Measurements from ENCODE around the gene TRAF7.

GRCh38 chr16:2186505-2186904, 30.9 kb downstream of the TRAF7 start:
- no peak for TF ChIP-seq CTCF (IDR thresholded peaks at IDR 0.05)
- TF ChIP-seq POLR2A (IDR thresholded peaks at IDR 0.05): no peak
- no peak for TF ChIP-seq POLR2AphosphoS5 (IDR thresholded peaks at IDR 0.05)
- TF ChIP-seq EP300 (IDR thresholded peaks at IDR 0.05): no peak
